Neural cell (in vitro differentiated cells): ENCODE results near the gene DDX49.

Experiments used
- CTCF ChIP-seq: fragments of 450-650 bp; IDR thresholded peaks from 2 replicates; pipeline ENCODE4 v1.5.1; 2014; ENCODE audit warnings: antibody characterized with exemption, mild to moderate bottlenecking, moderate library complexity; ENCODE audit not compliant: poor library complexity, severe bottlenecking
- EZH2 ChIP-seq: fragments of 200-600, 300-800 bp; shearing (Covaris generic), sonication (generic); IDR thresholded peaks from 2 replicates; pipeline ENCODE4 v1.6.1; 2014; ENCODE audit warnings: antibody characterized with exemption, low read length, borderline replicate concordance, mild to moderate bottlenecking; ENCODE audit not compliant: insufficient read depth, poor library complexity, severe bottlenecking
- POLR2AphosphoS5 ChIP-seq: IDR thresholded peaks from 2 replicates; pipeline ENCODE4 v1.6.1; 2012
- REST ChIP-seq: IDR thresholded peaks from 2 replicates; pipeline ENCODE4 v1.6.1; 2012; ENCODE audit warnings: borderline replicate concordance

- no peak for TF ChIP-seq CTCF
- TF ChIP-seq REST: no peak
- TF ChIP-seq EZH2: no peak
- no peak for TF ChIP-seq POLR2AphosphoS5
Observed at GRCh38 chr19:18870531-18871172, 48.9 kb upstream of the DDX49 start.
